OCI-M2 (cell line): Measurements from ENCODE around the gene ARHGAP42.

Source experiments
- DNase-seq: peaks from one replicate; lab custom pipeline; 2025; ENCODE audit not compliant: unreplicated experiment; lab: John Stamatoyannopoulos, UW

Gene ARHGAP42

GRCh38 chr11:100957499-100957898 is 270.4 kb downstream of the ARHGAP42 start:
- DNase-seq = no peak

GRCh38 chr11:100961633-100962032 is 274.5 kb downstream of the ARHGAP42 start:
- no peak for DNase-seq

GRCh38 chr11:100963375-100963774 is 276.3 kb downstream of the ARHGAP42 start:
- DNase-seq = no peak

GRCh38 chr11:100964435-100964834 is 277.3 kb downstream of the ARHGAP42 start:
- DNase-seq = no peak

DNA sequence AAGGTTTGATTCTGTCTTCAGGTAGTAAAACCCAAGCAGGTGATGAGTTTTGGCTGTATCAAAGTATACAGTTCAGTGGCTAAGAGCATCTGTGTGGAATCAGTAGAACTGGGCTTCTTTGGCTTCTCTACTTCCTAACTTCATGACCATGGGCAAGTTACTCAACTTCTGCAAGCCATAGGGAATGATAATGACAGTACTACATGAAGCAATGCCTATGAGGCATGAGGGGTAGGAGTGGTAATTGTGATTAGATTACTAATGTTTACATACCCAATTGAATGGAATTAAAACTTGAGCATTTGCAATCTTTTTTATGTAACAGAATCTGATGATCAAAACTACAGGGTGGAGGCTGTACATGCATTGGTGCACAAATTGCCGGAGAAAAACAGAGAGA is 278.3 kb downstream of the ARHGAP42 start:
- DNase-seq = no peak

GRCh38 chr11:100966366-100966765 is 279.3 kb downstream of the ARHGAP42 start:
- DNase-seq = no peak

DNA sequence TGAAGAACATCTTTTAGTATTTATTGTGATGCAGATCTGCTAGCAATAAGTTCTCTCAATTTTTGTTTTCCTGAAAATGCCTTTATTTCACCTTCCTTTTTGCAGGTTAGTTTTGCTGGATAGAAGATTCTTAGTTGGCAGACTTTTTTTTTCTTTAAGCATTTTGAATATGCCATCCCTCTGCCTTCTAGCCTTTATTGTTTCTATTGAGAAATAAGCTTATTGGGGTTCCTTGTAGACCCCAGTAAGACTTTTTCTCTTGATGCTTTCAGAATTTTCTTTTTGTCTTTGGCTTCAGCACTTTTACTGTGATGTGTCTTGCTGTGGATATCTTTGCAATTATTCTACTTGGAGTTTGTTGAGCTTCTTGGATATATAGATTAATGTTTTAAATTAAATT is 281.9 kb downstream of the ARHGAP42 start:
- DNase-seq = no peak

DNA sequence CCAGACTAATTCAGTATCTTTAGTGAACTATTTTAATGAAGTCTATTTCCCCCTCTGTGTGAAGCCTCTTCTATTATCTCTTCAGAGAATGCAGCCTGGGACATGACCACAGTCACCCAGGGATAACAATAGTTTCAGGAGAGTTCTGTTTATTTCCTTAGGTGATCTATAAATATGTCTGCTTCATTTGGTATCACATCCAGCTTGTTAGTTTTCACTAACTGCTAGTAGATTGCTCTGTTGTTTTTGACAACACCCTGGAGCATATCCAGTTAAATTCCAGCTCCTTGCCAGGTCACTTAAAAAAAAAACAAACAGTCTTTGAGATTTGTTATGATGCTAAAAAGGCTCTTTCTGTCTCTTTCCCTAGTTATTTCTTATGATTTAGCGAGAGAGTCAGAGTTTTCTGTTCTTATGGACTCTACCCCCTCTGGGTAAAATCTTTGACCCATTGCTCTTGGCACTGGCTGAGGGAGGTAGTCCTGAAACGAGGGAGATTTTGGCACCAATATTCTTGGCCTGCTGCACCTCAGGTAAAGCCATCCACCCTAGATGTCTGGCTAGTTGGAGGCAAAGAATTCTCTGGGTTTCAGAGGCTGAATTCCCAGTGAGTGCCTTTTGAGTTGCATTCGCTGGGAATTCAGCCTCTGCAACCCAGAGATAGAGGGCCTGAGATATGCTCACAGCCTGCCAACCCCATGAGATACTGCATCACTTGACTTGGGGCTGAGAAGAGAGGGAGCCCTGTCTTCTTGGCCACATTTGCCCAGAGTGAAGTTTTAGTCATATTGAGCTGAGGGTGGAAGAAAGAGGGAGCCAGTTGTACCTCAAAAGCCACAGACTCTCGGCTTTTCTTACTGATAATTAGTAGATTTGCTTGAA is 283.4 kb downstream of the ARHGAP42 start:
- no peak for DNase-seq

- no peak for DNase-seq
Observed at GRCh38 chr11:100972046-100972445, 285.0 kb downstream of the ARHGAP42 start.

DNA sequence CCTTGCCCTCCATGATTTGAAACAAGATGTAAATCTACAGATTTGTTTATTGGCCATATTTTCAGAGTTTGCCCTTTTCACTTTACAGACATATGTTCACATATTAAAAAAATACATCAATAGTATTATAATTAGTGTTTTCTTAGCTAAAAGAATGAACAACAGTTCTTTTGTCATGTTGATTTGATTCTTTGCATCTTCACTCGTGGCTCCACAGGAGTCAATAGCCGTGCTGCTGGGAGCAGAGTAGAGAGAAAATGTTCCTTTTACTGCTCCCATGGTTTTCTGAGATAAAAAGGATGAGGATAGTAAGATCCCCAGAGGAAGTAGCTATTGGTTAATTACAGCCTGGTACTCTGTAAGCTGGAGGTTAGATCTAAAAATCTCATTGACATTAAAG is 291.4 kb downstream of the ARHGAP42 start:
- no peak for DNase-seq

- no peak for DNase-seq
Observed at GRCh38 chr11:100978939-100979338, 291.9 kb downstream of the ARHGAP42 start.

DNA sequence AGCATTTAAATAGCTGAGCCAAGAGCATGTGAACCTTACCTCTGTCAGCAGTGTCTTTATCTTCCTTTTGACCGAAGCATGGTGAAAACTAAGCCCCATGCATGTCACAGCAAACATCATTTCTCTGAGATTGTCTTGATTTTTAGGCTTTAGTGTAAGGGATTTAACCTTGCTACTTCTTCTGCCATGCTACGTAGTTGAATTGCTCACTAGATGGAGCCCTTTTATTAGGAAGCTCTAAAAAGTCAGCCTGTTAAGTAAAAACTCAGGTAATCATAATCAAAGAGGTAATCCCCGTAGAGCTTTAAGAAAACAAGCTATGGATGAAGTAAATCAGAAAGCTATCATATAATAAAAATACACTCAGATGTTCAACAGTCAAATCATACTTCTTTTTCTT is 293.1 kb downstream of the ARHGAP42 start:
- DNase-seq = no peak

DNA sequence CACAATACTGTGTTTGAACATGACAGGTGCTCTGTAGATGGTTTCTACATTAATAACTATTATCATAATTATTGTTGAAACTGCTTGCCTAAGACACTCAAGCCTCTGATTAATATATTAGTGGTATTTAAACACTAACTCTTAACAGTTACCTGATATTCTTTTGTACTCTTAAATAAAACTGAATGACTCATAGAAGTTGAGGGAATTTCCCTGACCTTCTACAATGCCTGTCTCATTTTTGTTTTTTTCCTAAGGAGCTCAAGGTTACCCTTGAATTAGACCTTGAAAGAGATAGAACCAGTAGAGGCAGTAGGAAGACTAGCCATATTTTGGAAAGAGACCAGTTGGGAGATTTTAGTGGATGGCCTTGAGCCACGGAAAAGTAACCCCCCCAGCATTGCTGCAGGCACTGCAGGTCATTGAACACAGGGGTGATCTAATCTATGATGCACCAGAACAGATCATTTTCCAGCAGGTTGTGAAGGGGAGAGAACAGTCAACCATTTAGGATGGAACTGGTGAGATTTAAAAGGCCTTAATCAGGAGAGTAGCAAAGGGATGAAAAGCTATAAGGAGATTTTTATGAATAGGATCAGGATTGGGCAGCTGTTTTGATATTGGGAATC is 294.2 kb downstream of the ARHGAP42 start:
- no peak for DNase-seq

DNA sequence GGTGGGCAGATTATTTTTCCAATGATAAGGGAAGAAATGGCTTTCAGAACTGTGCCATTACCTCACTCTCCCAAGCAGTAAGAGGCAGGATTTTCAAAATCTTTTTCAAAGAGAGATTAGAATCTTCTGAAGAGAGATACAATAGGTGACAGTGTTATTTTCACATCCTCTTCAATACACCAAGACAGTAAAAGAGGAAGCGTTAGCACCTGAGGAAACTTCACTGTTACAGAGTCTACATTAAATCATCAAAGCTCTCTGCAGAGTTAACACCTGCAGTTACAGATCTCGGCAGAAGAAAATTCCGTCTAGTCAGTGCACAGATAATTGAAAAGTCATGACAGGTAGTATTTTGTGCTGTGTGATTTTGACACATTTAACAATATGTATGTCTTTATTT is 297.6 kb downstream of the ARHGAP42 start:
- no peak for DNase-seq

DNA sequence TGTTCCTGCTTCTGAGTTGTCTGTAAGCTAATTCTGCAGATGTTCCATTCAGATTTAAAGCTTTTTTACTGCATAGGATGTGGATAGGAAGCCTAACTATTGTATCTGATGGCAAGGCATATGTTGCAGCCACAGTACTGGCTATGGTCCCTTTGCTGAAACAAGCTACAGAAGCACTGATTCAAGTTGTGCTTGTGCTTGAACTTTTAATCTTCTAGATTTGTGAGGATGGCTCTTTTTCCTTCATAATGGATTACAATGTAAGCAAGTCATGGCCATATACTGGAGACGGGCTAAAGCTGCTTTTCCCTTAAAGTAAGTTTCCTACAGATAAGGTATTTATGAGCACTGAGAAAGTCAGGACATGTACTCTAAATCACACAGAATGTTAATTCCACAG is 303.8 kb downstream of the ARHGAP42 start:
- DNase-seq = no peak

DNA sequence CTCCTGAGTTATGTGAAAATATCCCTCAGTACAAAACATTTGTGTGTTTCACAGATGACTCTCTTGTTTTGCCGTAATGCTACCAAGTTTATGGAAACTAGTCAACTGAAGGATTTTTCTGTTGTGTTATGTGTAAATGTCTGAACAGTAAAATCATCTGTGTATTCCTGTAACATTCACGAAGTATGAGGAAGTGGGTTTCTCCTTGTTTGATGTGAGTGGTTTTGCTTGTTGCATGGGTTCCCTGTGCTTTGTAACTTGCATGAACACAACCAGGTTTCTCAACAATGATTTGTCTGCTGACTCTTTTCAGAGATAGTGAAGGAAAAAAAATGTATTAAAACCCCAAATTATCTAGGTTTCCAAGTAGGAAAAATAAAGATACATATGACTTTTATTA is 304.5 kb downstream of the ARHGAP42 start:
- DNase-seq = no peak

DNA sequence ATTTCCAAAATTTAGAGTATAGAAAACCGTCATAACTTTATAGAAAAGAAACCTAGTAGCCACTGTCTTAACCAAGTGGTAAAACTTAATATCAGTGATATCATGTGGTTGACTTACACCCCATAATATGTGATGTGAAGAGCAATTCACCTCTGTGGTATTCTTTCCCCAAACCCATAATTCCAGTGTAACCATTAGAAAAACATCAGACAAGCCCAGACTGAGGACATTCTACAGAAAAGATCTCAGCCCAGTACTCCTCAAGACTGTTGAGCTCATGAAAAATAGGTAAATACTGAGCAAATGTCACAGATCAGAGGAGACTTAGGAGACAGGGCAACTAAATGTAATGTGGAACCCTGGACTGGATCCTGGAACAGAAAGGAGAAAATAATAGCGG is 307.9 kb downstream of the ARHGAP42 start:
- no peak for DNase-seq

DNA sequence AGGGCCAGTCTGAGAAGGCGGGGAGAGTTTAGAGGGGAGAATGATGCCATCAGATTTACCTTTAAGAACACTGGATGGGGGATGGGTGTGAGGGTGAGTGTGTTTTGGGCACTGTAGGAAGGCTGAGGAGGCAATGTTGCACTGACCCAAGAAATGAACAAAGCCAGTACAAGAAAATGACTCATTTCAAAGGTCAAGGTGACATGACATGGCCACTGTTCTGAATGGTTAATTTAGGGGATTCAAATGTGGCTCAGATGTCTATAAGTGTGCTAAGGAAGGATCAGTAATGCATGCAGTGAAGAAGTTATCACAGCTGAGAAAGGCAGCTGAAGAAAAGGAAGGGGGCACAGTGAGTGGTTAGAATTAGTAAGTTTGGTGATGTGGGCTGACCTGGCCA is 312.7 kb downstream of the ARHGAP42 start:
- DNase-seq = no peak

GRCh38 chr11:101003468-101003867 is 316.4 kb downstream of the ARHGAP42 start:
- no peak for DNase-seq

- DNase-seq = no peak
Observed at GRCh38 chr11:101008961-101009689, 322.0 kb downstream of the ARHGAP42 start.

DNA sequence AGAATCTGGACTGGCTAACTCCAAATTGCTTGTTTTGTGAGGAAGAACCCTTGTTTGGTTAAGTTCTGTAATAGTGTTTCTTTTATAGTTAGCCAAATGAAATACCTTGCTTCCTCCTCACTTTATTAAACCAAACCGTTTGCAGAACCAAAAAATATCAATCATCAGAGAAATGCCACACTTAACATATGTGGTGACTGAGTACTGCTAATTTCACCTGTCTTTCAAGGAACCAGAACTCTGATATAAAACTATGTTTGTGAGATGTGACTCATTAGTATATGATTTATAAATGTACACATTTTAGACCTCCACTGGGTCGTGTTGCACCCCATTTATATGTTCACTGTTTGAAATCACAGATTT is 322.6 kb downstream of the ARHGAP42 start:
- DNase-seq = no peak

GRCh38 chr11:101010899-101011298 is 323.8 kb downstream of the ARHGAP42 start:
- DNase-seq = no peak
